ENCODE measurements around the gene BANF1. TPM values are rescaled to one million over a fixed set of nuclear protein-coding genes. Genes with fewer than 3 reads are reported as not detected.
A peak's percentile ranks its signal among the peaks of the same experiment; 100 is the strongest.

BANF1 gene
- total and polyA plus RNA-seq, 10 of the 15 experiments (the other 5 are each of a cell fraction or from before 2014, with no cell fraction given) = 99.0 to 574 (median 297) TPM

- no peak for TF ChIP-seq ASH2L (IDR thresholded peaks at IDR 0.05; ENCODE audit: borderline replicate concordance, low read depth)
- no peak for TF ChIP-seq MYB (IDR thresholded peaks at IDR 0.05; ENCODE audit: borderline replicate concordance, low read depth, low read length)
- TF ChIP-seq ZBED1 (IDR thresholded peaks at IDR 0.05; ENCODE audit: borderline replicate concordance) = no peak
- no peak for TF ChIP-seq SMAD5 (IDR thresholded peaks at IDR 0.05; ENCODE audit: low read depth)
- TF ChIP-seq CBFB (IDR thresholded peaks at IDR 0.05; ENCODE audit: low read depth) = no peak
- TF ChIP-seq NR2F1 (conservative IDR thresholded peaks at IDR 0.05) = no peak
- 0 out of 2 replicates have a peak, but pooled peaks have one; percentile 20 for TF ChIP-seq CREM (IDR thresholded peaks at IDR 0.05; ENCODE audit: low read depth)
- no peak for TF ChIP-seq SUZ12 (IDR thresholded peaks at IDR 0.05; ENCODE audit: unreplicated experiment)
- no peak for TF ChIP-seq MXI1 (IDR thresholded peaks at IDR 0.05; ENCODE audit: low read depth, low read length)
- TF ChIP-seq FOS (IDR thresholded peaks at IDR 0.05; ENCODE audit: borderline replicate concordance, extremely low read depth, insufficient read length) = no peak
- TF ChIP-seq RAD21 (IDR thresholded peaks at IDR 0.05; ENCODE audit: insufficient read depth, low read depth, low read length) = peak; percentile 45
- TF ChIP-seq IKZF2 (IDR thresholded peaks at IDR 0.05) = no peak
- TF ChIP-seq SMC3 (IDR thresholded peaks at IDR 0.05; ENCODE audit: borderline replicate concordance, low read length) = peak; percentile 62; the same call in 1 of the 2 replicates
- no peak for TF ChIP-seq ATF3 (IDR thresholded peaks at IDR 0.05; ENCODE audit: borderline replicate concordance, extremely low read depth, low read depth, low read length)
- no peak for TF ChIP-seq ATF7 (IDR thresholded peaks at IDR 0.05; ENCODE audit: low read depth)
- peak; percentile 63; the same call in 1 of the 2 replicates for TF ChIP-seq YY1 (IDR thresholded peaks at IDR 0.05; ENCODE audit: low read depth, low read length)
- 0 out of 2 replicates have a peak, but pooled peaks have one; percentile 44 for TF ChIP-seq RCOR1 (conservative IDR thresholded peaks at IDR 0.05; ENCODE audit: low read depth, low read length)
- no peak for TF ChIP-seq NFIC (IDR thresholded peaks at IDR 0.05; ENCODE audit: low read depth, low read length)
- no peak for TF ChIP-seq CHD1 (IDR thresholded peaks at IDR 0.05; ENCODE audit: low read depth, low read length)
- no peak for TF ChIP-seq HDAC6 (IDR thresholded peaks at IDR 0.05; ENCODE audit: unreplicated experiment)
- no peak for TF ChIP-seq ZNF274 (IDR thresholded peaks at IDR 0.05; ENCODE audit: insufficient read depth, insufficient read length)
- no peak for TF ChIP-seq BMI1 (IDR thresholded peaks at IDR 0.05; ENCODE audit: borderline replicate concordance)
- TF ChIP-seq SP1 (IDR thresholded peaks at IDR 0.05; ENCODE audit: low read depth, low read length) = peak; percentile 42
- TF ChIP-seq ZZZ3 (IDR thresholded peaks at IDR 0.05; ENCODE audit: control insufficient read depth, insufficient read length, low read depth) = no peak
- no peak for TF ChIP-seq ZBTB40 (IDR thresholded peaks at IDR 0.05; ENCODE audit: borderline replicate concordance)
- no peak for TF ChIP-seq CHD2 (IDR thresholded peaks at IDR 0.05; ENCODE audit: borderline replicate concordance, low read depth, low read length)
- no peak for TF ChIP-seq ZNF622 (IDR thresholded peaks at IDR 0.05)
- TF ChIP-seq SIN3A (IDR thresholded peaks at IDR 0.05; ENCODE audit: low read depth, low read length) = no peak
Observed at GRCh38 chr11:66045177-66045639, 42.9 kb downstream of the BANF1 start (continued).
